Tibial nerve (tissue), 4 donors: Measurements from ENCODE around the gene RNF151. TPM values are rescaled to one million over a fixed set of nuclear protein-coding genes. Genes with fewer than 3 reads are reported as not detected.

ENCODE experiments used
- DNase-seq, 2 donors: peaks; one replicate each; pipeline ENCODE4 v3.0.0-alpha.2; 2019; ENCODE audit warnings: low spot score in 2 of 2
- H3K27ac ChIP-seq, 4 donors: fragments of 200-600 bp; sonication (generic) in 3 of 4; one replicate each; pipeline ENCODE4 v1.5.1; 2017 to 2019; ENCODE audit warnings: mild to moderate bottlenecking in 1 of 4
- H3K27me3 ChIP-seq, 2 donors: fragments of 200-600 bp; sonication (generic) in 1 of 2; one replicate each; pipeline versions ENCODE4 v1.5.1 to v1.6.0; 2017 to 2019
- H3K36me3 ChIP-seq, 3 donors: fragments of 200-600 bp; sonication (generic); one replicate each; pipeline ENCODE4 v1.5.1; 2018 to 2019
- H3K4me1 ChIP-seq, 4 donors: fragments of 200-600 bp; sonication (generic) in 3 of 4; one replicate each; pipeline ENCODE4 v1.5.1; 2017 to 2019
- H3K4me3 ChIP-seq, 4 donors: fragments of 200-600 bp; sonication (generic) in 3 of 4; one replicate each; pipeline ENCODE4 v1.5.1; 2017 to 2019; ENCODE audit warnings: mild to moderate bottlenecking in 1 of 4, moderate library complexity in 1 of 4
- H3K9me3 ChIP-seq, 4 donors: fragments of 200-600 bp; sonication (generic) in 3 of 4; one replicate each; pipeline ENCODE4 v1.5.1; 2017 to 2019
- EP300 ChIP-seq, 2 donors: sonication (generic); formaldehyde crosslinking; IDR thresholded peaks; one replicate each; pipeline ENCODE4 v1.6.1; 2017; ENCODE audit warnings: antibody characterized with exemption in 2 of 2, mild to moderate bottlenecking in 1 of 2
- POLR2A ChIP-seq, 2 donors: fragments of 450-650 bp; IDR thresholded peaks; one replicate each; pipeline ENCODE4 v1.6.1; 2017; ENCODE audit warnings: antibody characterized with exemption in 2 of 2, mild to moderate bottlenecking in 2 of 2, moderate library complexity in 2 of 2
- WGBS, 2 donors: methylation state at CpG; one replicate each; pipeline ENCODE4 v1.1.5; 2018; 5-methylcytosine and 5-hydroxymethylcytosine counted together
- total RNA-seq, 4 donors: library from RNA; depleted of rRNA; stranded (reverse); fragments of >200 nt; gene quantifications; one replicate each; pipeline ENCODE4 v1.1.0, GENCODE V29; 2016
- TF ChIP-seq, protein P1 (sequence below), 5 experiments: fragments of 200-600 bp in 3 of 5; fragments of 450-650 bp in 2 of 5; sonication (generic) in 3 of 5; IDR thresholded peaks; one replicate each; pipeline ENCODE4 v1.5.1; 2016 to 2019; ENCODE audit warnings: antibody characterized with exemption in 5 of 5, mild to moderate bottlenecking in 3 of 5, moderate library complexity in 2 of 5

The RNF151 gene
- total RNA-seq, 4 donors from 2014 or later: not detected

DNA sequence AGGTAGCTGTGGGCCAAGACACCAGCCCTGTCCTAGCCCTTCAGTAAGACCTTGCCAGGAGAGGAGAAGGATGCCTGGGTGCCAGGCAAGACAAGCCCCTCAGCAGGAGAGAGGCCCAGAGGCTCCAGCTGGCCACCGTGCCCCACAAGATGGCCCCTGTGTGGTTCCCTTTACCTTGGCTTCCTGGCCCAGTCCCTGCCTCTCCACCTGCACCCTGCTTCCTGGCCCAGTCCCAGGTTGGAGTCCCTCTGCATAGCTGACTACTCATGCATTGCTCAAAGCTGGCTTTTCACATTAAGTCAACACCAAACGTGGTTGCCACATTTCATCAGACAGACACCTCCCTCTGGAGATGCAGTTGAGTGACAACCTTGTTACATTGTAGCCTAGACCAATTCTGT, 27.1 kb downstream of the RNF151 start:
- peaks cover 0 to 36% (median 16%) of the 10 kb centered on the region in 4 donors for H3K4me1 ChIP-seq
- WGBS, 2 donors: 57 to 63% methylated on average over 2 of the region's 2 CpGs
- H3K36me3 ChIP-seq: peaks cover 0 to 29% (median 3%) of the 10 kb centered on the region in 3 donors
- H3K27ac ChIP-seq: no peak overlapping the region
- H3K27me3 ChIP-seq: peaks cover 0 to 45% of the 10 kb centered on the region in 2 donors
- H3K9me3 ChIP-seq: no peaks in the 10 kb centered on the region
- no peak overlapping the region for H3K4me3 ChIP-seq
- no peak for DNase-seq
- TF ChIP-seq EP300 (IDR thresholded peaks at IDR 0.05): no peak
- TF ChIP-seq POLR2A (IDR thresholded peaks at IDR 0.05): no peak
- TF ChIP-seq, protein P1, sequence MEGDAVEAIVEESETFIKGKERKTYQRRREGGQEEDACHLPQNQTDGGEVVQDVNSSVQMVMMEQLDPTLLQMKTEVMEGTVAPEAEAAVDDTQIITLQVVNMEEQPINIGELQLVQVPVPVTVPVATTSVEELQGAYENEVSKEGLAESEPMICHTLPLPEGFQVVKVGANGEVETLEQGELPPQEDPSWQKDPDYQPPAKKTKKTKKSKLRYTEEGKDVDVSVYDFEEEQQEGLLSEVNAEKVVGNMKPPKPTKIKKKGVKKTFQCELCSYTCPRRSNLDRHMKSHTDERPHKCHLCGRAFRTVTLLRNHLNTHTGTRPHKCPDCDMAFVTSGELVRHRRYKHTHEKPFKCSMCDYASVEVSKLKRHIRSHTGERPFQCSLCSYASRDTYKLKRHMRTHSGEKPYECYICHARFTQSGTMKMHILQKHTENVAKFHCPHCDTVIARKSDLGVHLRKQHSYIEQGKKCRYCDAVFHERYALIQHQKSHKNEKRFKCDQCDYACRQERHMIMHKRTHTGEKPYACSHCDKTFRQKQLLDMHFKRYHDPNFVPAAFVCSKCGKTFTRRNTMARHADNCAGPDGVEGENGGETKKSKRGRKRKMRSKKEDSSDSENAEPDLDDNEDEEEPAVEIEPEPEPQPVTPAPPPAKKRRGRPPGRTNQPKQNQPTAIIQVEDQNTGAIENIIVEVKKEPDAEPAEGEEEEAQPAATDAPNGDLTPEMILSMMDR (IDR thresholded peaks at IDR 0.05): no peak

DNA sequence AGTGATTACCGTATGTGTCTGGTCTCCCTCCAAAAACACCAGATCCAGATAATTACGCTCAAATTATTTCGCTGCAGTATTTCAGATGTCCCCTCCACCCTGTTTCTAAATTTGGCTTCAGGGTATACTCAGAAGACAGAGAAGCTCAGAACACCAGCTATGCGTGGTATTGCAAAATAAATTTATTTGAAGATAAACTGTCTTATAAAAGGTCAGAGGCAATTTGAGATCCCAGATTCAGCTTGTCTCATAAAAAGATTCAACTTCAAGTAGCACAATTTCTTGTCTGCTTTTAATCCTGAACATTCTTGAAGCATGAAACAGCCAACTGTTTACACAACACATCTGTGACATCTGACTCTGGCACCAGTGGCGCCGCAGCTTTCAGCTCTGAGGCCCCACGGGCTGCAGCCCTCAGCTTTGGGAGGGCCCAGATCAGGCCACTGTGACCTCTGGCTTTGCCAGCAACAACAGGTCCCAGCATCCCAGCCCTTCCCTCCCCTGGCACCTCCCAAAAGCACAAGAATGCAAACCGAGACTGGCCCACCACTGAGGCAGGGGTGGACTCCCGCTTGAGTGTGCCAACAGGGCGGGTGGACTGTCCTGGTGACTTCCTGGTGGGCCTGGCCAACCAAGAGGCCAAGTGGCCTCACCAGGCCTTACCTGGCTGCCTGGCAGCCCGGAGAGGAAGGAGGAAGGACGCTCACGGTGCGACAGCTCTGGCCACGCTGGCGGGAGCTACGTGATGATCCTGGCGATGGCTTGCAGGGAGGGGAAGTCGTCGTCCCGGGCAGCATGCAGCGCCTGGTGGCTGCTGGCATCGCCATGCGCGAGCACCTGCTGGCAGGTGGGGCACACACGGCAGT, 31.1 kb downstream of the RNF151 start:
- Histone ChIP-seq H3K4me3 (no peak overlapping the region), H3K27me3 (peaks cover 0 to 9% of the 10 kb centered on the region in 2 donors), H3K36me3 (peaks cover 20 to 69% (median 21%) of the 10 kb centered on the region in 3 donors), H3K27ac (peak overlapping the region in 1 of 4 donors; percentile 35), H3K4me1 (peaks cover 0 to 3% (median under 1%) of the 10 kb centered on the region in 4 donors), H3K9me3 (no peaks in the 10 kb centered on the region)
- 75 to 86% methylated on average over 13 to 25 of the region's 26 CpGs for WGBS, 2 donors
- TF ChIP-seq POLR2A (IDR thresholded peaks at IDR 0.05) (no peak), EP300 (IDR thresholded peaks at IDR 0.05) (no peak)
- TF ChIP-seq, protein P1 (IDR thresholded peaks at IDR 0.05): no peak
- DNase-seq: no peak

DNA sequence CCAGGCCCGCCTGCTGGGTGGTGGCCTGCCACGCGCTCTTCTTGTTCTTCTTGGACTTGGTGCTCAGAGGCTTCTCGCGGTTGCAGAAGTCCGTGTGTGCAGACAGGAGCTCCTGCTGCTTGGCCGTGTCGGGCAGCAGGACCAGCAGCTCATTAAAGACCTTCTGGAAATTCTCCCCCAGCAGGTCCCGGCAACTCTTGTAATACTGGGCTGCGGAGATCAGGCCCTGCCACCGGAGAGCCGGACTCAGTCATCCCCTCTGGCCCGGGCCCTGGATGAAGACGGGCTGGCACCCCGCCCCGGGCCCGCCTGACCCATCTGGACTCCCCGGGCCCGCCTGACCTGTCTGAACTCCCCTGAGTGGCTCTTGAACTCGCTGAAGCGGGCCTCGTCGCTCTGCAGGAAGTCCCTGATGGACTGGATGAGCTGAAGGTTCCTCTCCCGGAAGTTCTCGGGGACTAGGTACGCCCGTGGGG, 31.7 kb downstream of the RNF151 start:
- peaks cover 0 to 5% (median 0%) of the 10 kb centered on the region in 4 donors for H3K4me1 ChIP-seq
- peaks cover 0 to 2% of the 10 kb centered on the region in 2 donors for H3K27me3 ChIP-seq
- WGBS, 2 donors: 93 to 95% methylated on average over 21 to 22 of the region's 27 CpGs
- no peak for DNase-seq
- no peaks in the 10 kb centered on the region for H3K9me3 ChIP-seq
- H3K4me3 ChIP-seq: no peak overlapping the region
- TF ChIP-seq POLR2A (IDR thresholded peaks at IDR 0.05) (no peak), EP300 (IDR thresholded peaks at IDR 0.05) (no peak)
- TF ChIP-seq, protein P1 (IDR thresholded peaks at IDR 0.05): no peak
- peak overlapping the region in 1 of 4 donors; percentile 35 for H3K27ac ChIP-seq
- peaks cover 20 to 76% (median 23%) of the 10 kb centered on the region in 3 donors for H3K36me3 ChIP-seq

DNA sequence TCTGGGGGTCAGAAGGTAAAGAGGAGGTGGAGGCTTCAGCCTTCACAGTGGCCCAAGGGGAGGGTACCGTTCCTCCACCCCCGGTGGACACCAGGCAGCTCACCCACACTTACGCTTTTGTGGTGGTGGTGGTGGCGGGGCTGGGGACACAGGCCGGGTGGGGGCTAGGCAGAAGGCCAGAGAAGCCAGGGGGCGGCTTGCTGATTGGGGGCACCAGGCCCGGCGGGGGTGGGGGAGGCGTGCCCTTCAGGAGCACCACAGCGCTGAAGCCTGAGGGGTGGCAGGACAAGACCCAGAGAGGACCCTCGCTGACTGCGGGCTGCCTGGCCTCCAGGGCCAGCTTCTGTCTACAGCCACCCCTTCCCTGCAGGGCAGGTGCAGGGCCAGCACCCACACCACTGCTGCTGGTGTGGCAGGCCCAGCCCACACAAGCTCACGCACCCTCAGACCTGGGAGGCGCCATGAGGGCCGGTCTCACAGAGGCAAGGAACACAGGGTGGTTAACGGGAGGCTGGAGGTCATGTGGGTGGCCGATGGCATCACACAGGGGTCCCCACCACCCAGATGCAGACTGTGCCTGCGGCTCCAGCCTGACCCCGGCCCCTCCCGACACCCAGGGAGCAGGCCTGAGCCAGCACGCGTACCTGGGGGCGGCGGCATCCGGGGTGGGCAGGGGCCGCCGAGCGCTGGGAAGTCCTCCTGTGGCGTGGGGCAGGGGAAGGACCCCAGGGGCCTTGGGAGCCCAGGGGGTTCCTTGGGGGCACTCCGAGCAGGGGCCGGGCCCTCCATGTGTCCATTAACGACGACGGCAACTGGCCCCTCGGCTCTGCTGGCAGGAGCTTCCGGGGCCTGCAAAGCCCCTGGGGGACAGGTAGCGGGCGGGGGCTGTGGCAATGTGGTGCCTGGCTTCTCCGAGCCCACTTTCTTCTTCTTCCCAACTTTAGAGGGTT, 32.5 kb downstream of the RNF151 start:
- no peaks in the 10 kb centered on the region for H3K27me3 ChIP-seq
- no peaks in the 10 kb centered on the region for H3K9me3 ChIP-seq
- no peak for DNase-seq
- 83 to 92% methylated on average over 25 to 27 of the region's 39 CpGs for whole genome bisulfite sequencing, 2 donors
- peaks cover 20 to 78% (median 23%) of the 10 kb centered on the region in 3 donors for H3K36me3 ChIP-seq
- no peak for TF ChIP-seq EP300 (IDR thresholded peaks at IDR 0.05)
- H3K4me3 ChIP-seq: no peak overlapping the region
- H3K27ac ChIP-seq: no peak overlapping the region
- H3K4me1 ChIP-seq: peaks cover 0 to 12% (median 6%) of the 10 kb centered on the region in 4 donors

DNA sequence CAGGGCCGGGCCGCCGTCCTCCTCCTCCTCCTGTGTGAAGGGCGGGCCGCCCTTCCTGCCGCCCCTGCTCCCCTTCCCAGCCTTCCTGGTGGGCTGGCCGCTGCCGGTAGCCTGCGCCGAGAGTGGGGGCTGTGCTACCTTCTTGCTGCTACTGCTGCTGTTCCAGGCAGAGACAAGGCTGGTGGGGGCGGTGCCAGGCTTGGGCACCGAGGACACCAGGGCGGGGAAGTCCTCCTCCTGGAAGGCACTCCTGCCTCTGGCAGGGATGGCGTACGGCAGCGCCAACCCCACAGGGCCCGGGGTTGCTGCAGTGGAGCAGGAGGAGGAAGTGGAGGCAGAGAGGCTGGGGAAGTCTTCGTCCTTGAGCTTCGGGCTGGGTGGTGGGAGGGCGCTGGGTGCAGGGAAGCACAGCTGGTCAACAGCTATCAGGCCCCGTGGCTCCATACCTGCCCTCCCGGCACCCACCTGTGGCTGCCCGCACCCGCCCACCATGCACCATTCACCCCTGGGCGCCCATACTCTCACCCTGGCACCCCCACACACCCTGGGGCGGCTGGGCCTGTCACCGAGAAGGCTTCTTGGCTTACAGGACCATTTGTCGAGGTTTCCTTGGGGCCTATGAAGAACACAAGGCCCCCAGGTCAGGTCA, 33.3 kb downstream of the RNF151 start:
- peaks cover 20 to 78% (median 23%) of the 10 kb centered on the region in 3 donors for H3K36me3 ChIP-seq
- no peaks in the 10 kb centered on the region for H3K9me3 ChIP-seq
- peaks cover 0 to 21% (median 14%) of the 10 kb centered on the region in 4 donors for H3K4me1 ChIP-seq
- no peak for DNase-seq
- no peaks in the 10 kb centered on the region for H3K27me3 ChIP-seq
- TF ChIP-seq EP300 (IDR thresholded peaks at IDR 0.05) (no peak), POLR2A (IDR thresholded peaks at IDR 0.05) (no peak)
- TF ChIP-seq, protein P1 (IDR thresholded peaks at IDR 0.05): no peak
- H3K4me3 ChIP-seq: no peak overlapping the region
- 89 to 90% methylated on average over 23 of the region's 28 CpGs for WGBS, 2 donors
- H3K27ac ChIP-seq: no peak overlapping the region
